Measurements from ENCODE around the gene SPAG9. TPM values are rescaled to one million over a fixed set of nuclear protein-coding genes. Genes with fewer than 3 reads are reported as not detected.

SPAG9 gene
- total RNA-seq, 1 donor from 2014 or later = 136 TPM

DNA sequence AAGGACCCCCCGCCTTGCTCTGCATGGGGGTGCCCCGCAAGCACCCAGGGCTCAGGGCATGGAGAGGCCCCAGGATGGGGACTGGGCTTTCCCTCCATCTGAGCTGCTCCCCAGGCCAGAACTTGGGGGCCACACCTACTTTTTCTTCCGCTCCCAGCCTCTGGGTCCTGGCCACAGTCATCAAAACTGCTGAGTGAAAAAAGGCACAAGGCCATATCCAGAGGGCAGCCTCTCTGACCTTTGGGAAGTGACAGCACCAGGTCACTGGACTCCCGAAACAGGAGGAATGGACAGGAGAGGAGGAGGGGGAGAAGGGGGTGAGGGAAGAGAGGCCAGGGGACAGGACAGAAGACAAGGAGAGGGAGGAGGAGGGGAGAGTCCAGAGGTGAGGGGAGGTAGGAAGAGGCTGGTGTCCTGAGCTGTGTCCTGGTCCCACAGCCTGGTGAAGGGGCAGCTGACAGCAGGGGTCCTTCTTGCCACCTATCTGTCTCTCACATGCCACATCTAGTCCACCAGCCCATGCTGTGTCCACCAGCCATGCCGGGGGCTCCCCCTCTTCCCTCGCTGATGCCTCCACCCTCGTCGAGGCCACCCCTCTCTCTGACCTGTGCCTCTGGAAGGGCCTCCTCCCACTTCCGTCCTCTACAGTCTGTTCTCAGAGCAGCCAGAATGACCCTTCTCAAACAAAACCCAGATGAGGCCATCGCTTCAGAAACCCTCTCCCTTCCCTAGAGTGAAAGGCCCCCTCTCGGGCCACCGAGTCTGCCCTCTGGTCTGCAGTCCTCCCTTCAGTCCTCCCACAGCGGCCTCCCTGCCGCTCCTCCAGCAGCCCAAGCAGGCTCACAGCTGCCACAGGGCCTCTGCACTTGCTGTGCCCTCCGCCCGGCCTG, 180.6 kb downstream of the SPAG9 start:
- no peak for DNase-seq (ENCODE audit: low spot score)

DNA sequence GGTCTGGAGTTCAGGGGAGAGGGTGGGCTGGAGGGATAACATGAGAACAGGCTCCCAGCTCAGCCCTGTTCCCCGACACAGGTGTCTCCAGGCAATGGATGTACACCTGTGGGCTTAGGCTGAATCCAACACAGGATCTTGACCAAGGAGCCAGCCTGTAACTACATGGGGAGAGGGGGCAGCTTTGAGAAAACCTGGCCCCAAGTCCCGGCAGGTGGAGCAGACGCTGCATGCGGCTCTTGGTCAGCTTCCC, 181.2 kb downstream of the SPAG9 start:
- DNase-seq (ENCODE audit: low spot score) = no peak

DNA sequence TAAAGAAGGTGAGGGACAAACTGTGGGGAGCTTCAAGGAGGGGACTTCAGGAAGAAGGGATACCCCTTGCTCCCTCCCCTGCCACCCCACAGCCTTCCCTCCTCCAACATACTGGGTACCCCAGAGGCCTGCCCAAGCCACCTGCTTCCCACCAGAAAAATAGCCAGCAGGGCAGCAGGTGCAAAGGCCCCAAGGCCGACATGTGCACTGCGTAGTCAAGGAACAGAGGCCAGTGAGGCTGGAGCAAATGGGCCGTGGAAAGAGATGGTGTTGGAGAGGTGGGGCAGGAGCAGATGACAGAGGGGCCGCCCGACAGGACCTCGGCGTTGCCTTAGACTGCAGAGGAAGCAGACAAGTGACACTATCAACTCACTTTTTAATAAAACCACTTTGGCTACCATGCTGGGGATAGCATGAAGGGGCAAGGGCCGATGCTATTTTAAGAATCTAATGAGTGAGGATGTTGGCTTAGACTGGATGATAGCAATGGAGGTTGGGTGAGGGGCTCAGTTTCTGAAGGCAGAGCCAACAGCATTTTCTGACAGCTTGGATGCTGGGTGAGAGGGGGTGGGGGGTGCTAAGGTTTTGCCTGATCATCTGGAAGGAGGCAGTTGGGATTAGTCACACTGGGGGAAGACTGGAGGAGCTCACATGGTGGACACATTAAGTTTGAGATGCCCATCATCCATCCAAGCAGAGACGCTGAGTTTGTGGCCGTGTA, 181.7 kb downstream of the SPAG9 start:
- no peak for DNase-seq (ENCODE audit: low spot score)

DNA sequence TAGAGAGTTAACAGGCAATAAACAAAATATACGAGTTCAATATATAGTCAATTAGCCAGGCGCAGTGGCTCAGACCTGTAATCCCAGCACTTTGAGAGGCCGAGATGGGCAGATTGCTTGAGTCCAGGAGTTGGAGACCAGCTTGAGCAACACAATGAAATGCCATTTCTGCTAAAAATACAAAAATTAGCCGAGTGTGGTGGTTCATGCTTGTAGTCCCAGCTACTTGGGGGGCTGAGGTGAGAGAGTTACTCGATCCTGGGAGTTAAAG, 184.7 kb downstream of the SPAG9 start:
- DNase-seq (ENCODE audit: low spot score) = no peak

DNA sequence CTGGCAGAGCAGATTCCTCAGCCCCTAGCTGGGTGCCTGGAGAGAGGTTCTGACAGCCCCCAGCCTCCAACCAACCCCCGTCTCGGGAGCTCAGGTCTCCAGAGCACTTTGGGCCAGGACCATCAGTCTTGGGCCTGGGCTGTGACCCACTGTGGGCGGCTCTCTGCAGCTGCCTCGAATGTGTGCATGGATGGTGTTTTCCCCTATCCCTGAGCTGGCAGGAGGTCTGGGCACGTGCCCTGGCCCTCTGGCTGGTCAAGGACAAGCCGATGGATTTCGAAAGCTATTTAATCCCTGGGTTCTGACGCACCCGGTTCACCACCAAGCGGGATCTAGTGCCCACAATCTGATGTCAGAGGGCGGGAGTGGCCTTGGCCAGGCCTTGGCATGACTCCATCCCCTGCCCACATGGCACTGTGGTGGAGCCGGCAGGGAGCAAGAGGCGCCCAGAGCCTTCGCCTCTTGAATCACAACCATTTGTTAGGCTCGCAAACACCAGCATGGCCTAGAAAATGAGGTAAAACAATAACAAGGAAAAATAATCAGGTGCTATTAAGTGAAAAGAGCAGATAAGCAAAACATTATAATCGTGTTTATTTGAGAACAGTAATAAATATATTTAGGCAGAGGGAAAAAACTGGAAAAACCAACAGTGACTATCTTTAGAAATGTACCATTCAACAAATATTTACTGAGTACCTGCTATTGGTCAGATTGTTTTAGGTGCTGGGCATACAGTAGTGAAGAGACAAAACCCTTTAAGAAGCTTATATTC, 185.3 kb downstream of the SPAG9 start:
- no peak for DNase-seq (ENCODE audit: low spot score)

DNA sequence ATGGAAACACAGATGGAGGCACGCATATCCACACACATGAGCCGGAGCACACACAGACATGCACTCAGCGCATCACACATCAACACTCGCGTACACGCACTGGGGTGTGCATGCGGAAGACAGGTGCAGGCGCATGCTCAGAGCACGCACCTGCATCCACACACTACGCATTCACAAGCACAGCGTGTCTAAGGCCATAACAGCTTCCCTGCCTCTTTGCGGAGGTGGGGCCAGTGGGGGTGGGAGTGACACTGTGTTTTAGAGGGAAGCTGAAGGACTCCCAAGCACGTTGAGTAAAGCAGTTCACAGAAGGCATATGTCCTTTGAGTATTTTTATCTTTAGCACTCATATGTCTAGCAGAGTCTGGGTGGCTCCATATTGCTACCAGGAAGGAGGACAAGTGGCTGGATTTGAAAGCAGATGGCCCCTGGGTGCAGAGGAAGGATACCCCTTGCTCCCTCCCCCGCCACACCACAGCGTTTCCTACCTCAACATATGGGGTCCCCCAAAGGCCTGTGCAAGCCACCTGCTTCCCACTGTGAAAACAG, 185.9 kb downstream of the SPAG9 start:
- no peak for DNase-seq (ENCODE audit: low spot score)

DNA sequence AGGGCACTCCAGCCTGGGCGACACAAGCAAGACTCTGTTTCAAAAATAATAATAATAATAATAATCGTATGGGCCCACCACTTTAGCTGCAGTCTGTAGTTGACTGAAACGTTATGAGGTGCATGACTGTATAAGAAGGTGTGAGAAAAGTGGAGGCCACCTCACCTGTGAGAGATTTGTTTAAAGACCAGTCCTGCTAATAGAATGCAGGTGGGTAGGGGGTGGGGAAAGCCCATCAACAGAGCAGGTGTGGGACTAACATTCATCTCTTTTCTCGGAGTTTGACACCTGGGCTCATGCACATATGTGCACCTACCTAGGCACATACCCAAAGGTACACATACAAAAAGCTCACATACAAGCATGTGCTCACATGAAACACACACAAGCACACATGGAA, 186.5 kb downstream of the SPAG9 start:
- DNase-seq (ENCODE audit: low spot score) = no peak

DNA sequence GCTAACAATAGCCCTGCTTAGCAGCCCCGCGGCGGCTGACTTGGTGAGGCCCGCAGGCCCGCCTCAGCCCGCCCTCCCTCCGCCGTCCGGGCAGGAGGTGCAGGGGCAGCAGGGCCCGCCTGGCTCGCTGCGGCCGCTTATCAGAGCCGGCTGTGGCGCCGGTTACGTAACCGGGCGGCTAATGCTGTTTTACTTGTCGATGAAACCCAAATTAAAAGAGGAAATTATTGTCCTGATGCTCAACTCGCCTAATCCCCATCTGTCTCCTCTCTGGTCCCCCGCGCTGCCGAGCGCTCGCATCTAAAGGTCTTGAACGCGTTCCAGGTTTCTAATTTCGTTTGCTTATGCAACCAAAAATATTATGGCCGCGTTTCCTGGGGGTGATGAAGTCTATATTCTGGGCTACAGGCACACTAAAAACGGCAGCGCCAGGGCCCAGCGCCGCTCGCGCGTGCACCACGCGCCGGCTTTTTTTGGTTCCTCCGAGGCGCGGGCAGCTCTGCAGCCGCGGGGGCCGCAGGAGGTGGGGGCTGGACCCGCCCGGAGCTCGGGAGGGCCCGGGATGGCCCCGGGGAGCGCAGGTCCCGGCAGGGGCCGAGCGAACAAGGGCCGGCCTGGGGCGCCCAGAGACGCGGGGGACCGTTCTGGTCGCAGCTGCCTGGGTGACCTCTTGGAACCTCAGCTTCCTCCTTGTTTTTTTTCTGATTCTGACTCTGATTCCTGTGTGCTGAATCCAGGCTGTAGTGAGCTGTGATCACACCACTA, 189.3 kb downstream of the SPAG9 start:
- peak; percentile 86 for DNase-seq (ENCODE audit: low spot score)

DNA sequence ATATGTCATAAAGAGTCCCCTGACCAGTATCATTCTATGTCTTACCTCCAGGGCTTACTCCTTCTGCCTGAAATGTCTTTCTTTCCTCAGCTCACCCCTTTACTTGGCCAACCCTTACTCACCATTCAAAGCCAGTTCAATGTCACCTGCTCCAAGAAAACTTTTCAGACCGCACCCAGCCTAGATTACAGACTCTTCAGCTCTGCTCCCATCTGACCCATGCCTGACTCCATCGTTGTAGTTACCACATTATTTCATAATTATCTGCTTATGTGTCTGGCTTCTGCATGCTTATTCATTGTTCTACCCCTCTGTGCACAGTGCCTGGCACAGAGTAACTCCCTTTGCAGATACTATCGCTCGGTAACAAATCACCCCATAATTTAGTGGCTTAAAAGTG, 192.0 kb downstream of the SPAG9 start:
- no peak for DNase-seq (ENCODE audit: low spot score)

DNA sequence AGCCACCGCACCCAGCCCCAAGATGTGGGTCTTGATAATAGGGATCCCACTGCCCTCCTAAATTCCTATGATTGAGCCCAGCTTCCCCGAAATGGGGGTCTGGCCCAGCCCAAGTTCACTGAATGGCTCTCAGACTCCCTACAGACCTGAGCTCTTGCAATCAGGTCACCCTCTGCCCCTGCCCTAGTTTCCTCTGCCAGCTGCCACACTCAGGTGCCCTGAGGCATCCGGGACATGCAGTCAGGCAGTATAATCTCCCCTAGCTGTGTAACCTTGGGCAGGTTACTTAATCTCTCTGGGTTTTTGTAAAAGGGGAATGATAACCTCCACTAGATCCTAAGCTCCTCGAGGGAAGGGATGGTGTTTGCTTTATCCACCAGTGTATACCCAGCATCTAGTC, 193.4 kb downstream of the SPAG9 start:
- DNase-seq (ENCODE audit: low spot score) = no peak

DNA sequence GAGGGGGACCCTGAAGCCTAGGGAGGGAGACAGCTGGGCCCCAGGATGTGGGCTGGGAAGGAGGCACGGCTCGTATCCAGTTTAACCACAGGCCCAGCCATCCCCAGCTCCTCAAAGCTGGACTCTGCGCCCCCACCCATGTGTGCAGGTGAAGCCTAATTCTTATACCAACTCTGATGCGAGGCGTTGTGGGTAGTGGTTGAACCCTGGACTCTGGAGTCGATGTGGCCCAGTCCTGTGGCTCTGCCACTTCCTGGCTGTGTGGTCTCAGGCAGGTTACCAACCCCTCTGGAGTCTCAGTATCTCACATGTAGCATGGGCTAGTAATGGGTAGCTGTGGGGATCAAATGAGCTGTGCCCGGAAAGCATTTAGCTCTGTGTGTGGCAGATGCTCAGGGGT, 194.1 kb downstream of the SPAG9 start:
- DNase-seq (ENCODE audit: low spot score) = no peak

DNA sequence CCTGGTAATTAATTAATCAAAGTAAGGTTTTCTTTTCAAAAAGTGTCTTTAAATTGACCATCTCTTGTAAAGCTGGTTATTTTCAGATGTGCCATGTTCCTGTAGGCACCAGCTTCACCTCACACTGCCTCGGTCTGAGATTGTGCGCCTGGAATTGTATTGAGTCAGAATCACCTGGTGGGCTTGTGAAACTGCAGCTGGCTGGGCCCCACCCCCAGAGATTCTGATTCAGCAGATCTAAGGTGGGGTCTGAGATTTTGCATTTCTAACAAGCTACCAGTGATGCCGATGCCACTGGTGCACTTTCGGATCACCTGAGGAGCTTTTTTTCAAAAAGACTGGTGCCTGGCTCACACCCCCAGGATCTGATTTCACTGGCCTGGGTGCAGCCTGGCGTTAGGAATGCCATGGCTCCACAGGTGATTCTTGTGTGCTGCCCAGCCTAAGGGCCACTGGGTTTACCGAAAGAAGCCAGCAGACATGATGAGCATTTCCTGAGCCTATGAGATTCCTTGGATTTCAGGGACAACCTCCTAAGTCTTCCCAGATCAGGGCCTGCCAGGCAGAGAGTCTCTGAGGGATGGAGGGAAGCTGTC, 195.3 kb downstream of the SPAG9 start:
- DNase-seq (ENCODE audit: low spot score) = no peak

DNA sequence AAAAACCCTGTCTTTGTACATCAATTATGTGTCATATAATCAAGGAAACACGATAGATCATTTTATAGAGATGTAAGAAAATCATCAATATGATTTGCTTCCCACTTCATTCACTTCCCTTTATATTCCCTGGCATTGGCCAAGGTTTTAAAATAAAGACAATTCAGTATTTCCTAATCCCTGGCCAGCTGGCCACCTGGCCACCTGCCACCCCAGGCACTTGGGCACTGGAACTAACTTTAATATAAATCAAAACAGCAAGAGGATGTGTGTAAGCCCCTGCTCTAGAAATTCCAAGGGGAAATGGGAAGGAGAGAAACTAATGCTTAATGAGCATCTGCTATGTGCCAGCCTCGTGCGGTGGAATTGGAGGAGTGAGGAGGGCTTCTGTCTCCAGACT, 195.9 kb downstream of the SPAG9 start:
- DNase-seq (ENCODE audit: low spot score) = no peak

DNA sequence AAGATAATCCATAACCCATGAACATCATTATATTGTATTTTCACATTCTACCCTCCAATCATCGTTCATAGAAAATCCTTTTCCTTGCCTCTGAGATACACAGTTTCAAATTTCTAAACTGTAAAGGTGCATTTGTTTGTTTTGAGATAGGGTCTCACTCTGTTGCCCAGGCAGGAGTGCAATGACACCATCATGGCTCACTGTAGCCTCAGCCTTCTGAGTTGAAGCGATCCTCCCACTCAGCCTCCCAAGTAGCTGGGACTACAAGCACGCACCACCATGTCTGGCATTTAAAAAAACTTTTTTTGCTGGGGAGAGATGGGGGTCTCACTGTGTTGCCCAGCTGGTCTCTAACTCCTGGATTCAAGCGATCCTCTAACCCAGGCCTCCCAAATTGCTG, 196.4 kb downstream of the SPAG9 start:
- no peak for DNase-seq (ENCODE audit: low spot score)

DNA sequence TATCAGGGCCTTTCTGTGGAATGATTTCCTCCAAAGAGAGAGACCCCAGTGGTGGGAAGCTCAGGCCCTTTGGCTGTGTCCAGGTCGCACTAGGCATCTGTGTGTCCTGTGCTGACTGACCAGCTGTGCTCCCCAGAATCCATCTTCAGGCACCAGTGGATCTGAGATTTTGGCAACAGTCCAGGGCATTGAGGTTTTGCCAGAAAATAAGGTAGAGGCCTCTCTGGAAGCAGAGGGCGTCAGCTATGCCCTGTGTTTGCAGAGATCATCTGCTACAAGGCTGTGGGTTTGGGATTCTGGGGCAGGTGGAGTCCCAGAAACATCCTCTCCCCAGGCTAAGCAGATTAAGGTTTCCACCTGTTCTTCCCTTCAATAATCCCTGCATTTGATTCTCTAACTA, 197.1 kb downstream of the SPAG9 start:
- no peak for DNase-seq (ENCODE audit: low spot score)

DNA sequence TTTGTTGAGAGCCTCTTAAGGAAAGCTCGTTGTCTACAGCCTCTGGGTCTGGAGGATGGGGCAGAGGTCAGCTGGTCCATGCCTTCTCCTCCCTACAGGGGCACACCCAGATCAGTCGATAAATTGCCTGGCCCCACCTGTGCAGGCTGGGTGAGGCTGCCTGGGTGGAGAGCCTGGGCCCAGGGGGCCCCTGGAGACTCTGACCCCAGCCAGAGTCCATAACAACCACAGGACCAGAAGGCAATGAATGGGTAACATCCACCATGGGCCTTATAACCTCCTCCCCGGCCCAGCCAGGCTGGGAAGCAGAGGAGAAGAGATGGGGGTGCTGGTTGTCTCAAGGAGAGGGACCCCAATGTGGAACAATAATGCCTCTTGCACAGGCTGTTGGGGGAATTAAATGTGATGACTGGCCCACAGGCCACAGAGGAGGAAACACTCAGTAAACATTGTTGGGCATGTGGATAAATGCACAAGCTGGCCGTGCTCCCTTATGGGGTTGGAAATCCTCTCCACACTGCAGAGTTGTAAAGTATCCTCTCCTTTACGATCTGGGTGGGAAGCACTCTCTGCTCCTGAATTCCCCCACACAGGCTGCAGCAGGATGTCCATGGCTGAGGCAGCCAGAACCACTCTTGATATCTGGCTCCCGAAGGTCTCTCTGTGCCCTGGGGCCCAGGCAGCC, 197.8 kb downstream of the SPAG9 start:
- no peak for DNase-seq (ENCODE audit: low spot score)

DNA sequence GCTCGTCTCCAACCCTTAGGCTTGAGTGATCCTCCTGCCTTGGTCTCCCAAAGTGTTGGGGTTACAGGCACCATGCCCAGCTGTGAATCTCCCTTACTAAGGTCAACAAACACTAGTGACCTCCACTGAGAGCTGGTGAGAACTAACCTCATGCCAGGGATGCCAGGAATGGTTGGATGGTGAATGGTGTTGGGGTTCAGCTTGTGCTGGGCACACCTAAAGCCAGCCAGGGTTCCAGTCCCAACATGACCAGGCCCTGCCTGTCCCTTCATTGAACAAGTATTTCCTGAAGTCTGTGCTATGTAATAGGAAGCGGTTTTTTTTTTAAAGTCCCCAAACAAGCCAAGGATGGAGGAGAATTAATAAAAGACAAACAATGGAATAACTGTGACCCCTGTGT, 198.6 kb downstream of the SPAG9 start:
- no peak for DNase-seq (ENCODE audit: low spot score)

DNA sequence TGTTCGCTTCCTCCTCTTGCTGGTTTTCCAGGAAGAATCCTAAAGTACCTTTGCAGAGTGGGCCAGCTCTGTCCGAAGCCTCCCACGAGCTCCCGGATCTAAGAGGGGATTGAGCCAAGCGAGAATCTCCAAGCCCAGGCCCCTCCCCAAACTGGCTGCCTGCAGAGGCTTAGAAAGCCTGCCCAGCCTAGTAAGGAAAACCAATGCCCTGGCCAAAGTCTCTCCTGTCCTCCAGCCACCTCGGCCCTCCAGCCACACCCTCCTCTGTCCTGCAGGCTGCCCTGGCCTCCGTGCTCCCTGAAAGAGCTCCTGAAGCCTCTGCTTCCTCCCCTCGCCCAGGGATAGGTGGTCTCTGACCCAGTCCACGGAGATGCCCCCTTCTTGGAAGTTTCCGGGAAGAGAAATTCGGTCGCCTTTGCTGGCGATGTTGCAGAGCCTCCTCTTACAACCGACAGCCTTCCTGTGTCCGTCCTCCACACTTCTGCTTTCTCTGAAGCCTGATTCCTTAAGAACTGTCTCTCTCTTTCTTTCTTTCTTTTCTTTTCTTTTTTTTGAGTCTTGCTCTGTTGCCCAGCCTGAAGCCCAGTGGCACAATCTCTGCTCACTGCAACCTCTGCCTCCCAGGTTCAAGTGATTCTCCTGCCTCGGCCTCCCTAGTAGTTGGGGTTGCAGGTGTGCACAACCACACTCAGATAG, 199.6 kb downstream of the SPAG9 start:
- DNase-seq (ENCODE audit: low spot score) = no peak

DNA sequence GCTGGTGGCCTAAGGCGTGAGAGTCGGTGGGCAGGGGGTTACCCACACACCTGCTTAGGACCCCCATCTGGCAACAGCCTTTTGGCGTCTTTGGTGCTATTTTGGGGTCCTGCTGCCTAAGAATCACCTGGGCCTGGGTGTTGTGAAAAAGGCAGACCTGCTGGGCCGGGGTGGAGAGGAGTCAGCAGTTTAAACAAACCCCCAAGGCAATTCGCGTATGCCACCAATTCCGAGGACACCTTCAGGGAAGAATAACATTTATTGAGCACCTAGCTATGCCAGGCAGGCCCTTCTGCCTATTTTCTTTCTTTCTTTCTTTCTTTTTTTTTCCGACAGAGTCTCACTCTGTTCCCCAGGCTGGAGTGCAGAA, 200.6 kb downstream of the SPAG9 start:
- DNase-seq (ENCODE audit: low spot score) = no peak

DNA sequence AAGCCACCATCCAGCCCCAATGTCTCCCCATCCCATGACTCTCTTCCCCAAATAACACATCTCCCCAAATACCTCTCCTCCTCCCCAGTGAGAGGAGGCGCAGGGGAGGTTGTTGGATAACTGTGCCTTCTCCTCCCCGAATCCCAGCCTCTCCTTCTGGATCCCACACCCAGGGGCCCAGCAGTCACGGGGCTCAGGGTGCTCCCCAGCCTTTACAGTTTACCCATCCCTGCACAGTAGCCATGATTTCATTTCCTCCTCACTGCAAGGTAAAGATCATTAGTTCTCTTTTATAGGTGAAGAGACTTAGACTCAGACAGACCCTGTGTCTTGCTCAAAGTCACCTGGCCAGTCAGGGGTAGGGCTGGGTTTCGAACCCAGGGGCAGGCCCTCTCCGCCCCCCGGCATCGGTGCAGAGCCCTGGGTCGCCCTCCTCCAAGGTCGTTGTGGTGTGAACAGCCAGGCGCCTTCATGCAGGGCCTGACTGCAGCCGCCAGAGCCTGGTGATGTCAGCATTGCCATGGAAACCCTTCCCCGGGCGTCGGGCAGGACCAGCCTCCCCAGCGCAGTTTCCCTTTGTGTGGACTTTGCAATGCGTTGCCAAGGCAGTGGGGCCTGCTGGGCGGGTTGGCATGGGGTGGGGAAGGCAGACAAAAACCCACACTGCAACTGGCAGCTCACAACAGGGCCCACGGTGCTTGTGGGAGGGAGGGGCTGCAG, 201.2 kb downstream of the SPAG9 start:
- peak; percentile 95 for DNase-seq (ENCODE audit: low spot score)

All from ureter (tissue), 1 donor.